DMS 273 (cell line): Measurements from ENCODE around the gene CELF5.
A peak's percentile ranks its signal among the peaks of the same experiment; 100 is the strongest.
"Not testable (repeated sequence)": the region's sequence is repeated elsewhere in the genome, so short reads cannot be mapped to it uniquely, and the experiment has no call there.

Source experiments
- DNase-seq: peaks from one replicate; lab custom pipeline; 2025; ENCODE audit not compliant: unreplicated experiment; lab: John Stamatoyannopoulos, UW

Gene CELF5

GRCh38 chr19:3316132-3316648, 91.7 kb downstream of the CELF5 start:
- no peak for DNase-seq

GRCh38 chr19:3316659-3317207, 92.3 kb downstream of the CELF5 start:
- DNase-seq, result no peak

- DNase-seq, result peak; percentile 64
Observed at GRCh38 chr19:3319643-3320353, 95.3 kb downstream of the CELF5 start.

- DNase-seq, result no peak
Observed at GRCh38 chr19:3320354-3320670, 95.9 kb downstream of the CELF5 start.

- DNase-seq, result no peak
Observed at GRCh38 chr19:3320853-3321252, 96.4 kb downstream of the CELF5 start.

- DNase-seq, result no peak
Observed at GRCh38 chr19:3321696-3322095, 97.2 kb downstream of the CELF5 start.

- DNase-seq, result no peak
Observed at GRCh38 chr19:3322199-3322978, 97.9 kb downstream of the CELF5 start.

- DNase-seq, result no peak
Observed at GRCh38 chr19:3323026-3323425, 98.6 kb downstream of the CELF5 start.

- DNase-seq, result no peak
Observed at GRCh38 chr19:3323658-3324057, 99.2 kb downstream of the CELF5 start.

- DNase-seq, result peak; percentile 74
Observed at GRCh38 chr19:3324405-3324856, 100.0 kb downstream of the CELF5 start.

- no peak for DNase-seq
Observed at GRCh38 chr19:3325451-3325850, 101.0 kb downstream of the CELF5 start.

GRCh38 chr19:3328743-3329142, 104.3 kb downstream of the CELF5 start:
- DNase-seq, result no peak

GRCh38 chr19:3330047-3330446, 105.6 kb downstream of the CELF5 start:
- DNase-seq, result no peak

- not testable (repeated sequence) for DNase-seq
Observed at GRCh38 chr19:3332232-3332631, 107.8 kb downstream of the CELF5 start.

GRCh38 chr19:3333020-3333583, 108.6 kb downstream of the CELF5 start:
- DNase-seq, result no peak

- DNase-seq, result no peak
Observed at GRCh38 chr19:3333662-3334061, 109.2 kb downstream of the CELF5 start.

GRCh38 chr19:3334749-3335430, 110.4 kb downstream of the CELF5 start:
- not testable (repeated sequence) for DNase-seq

GRCh38 chr19:3335431-3336350, 111.2 kb downstream of the CELF5 start:
- DNase-seq, result peak; percentile 42

- no peak for DNase-seq
Observed at GRCh38 chr19:3336351-3336679, 111.9 kb downstream of the CELF5 start.
